Esophagus (tissue), 2 donors: ENCODE measurements around the gene CCDC106. TPM values are rescaled to one million over a fixed set of nuclear protein-coding genes. Genes with fewer than 3 reads are reported as not detected.

Source experiments
- H3K27ac ChIP-seq, 2 donors: one replicate each; pipeline ENCODE4 v1.5.1; 2013; ENCODE audit warnings: low read depth in 2 of 2, mild to moderate bottlenecking in 2 of 2, inconsistent platforms in 1 of 2, low read length in 1 of 2, moderate library complexity in 1 of 2
- H3K27me3 ChIP-seq, 2 donors: one replicate each; pipeline ENCODE4 v1.6.1; 2013; ENCODE audit warnings: low read length in 2 of 2, control low read depth in 1 of 2, mild to moderate bottlenecking in 1 of 2; ENCODE audit not compliant: insufficient read depth in 2 of 2, control insufficient read depth in 1 of 2
- H3K36me3 ChIP-seq, 2 donors: one replicate each; pipeline ENCODE4 v1.6.1; 2013; ENCODE audit warnings: low read length in 1 of 2; ENCODE audit not compliant: control insufficient read depth in 2 of 2, insufficient read depth in 2 of 2
- H3K4me1 ChIP-seq, 2 donors: one replicate each; pipeline ENCODE4 v1.6.1; 2013; ENCODE audit warnings: low read length in 1 of 2; ENCODE audit not compliant: control insufficient read depth in 2 of 2, insufficient read depth in 2 of 2
- H3K4me3 ChIP-seq, 2 donors: one replicate each; pipeline ENCODE4 v1.5.1; 2013; ENCODE audit warnings: low read length in 2 of 2, mild to moderate bottlenecking in 2 of 2, low read depth in 1 of 2, moderate library complexity in 1 of 2
- H3K9me3 ChIP-seq, 2 donors: one replicate each; pipeline ENCODE4 v1.6.1; 2013; ENCODE audit warnings: mild to moderate bottlenecking in 2 of 2, low read depth in 1 of 2, low read length in 1 of 2, moderate library complexity in 1 of 2; ENCODE audit not compliant: control insufficient read depth in 2 of 2, insufficient read depth in 1 of 2
- WGBS, 2 donors: extraction: QIAGEN DNeasy Blood & Tissue Kit; methylation state at CpG; one replicate each; pipeline ENCODE4 v1.1.7; 2013; 5-methylcytosine and 5-hydroxymethylcytosine counted together
- polyA plus RNA-seq, 2 donors: library from polyadenylated mRNA; stranded (reverse); fragments of 200-250 nt; gene quantifications; one replicate each; pipeline ENCODE4 v1.2.3, GENCODE V29; 2013
- donor health status: healthy with polysubstance abuse.
- donor health status: Bipolar disorder and iron deficiency.

Gene CCDC106
- polyA plus RNA-seq, 2 donors = 5.6 to 9.1 TPM

- Histone ChIP-seq H3K4me3 (no peak overlapping the region), H3K36me3 (peaks cover 11 to 73% of the 10 kb centered on the region in 2 donors), H3K4me1 (peaks cover 0 to 12% of the 10 kb centered on the region in 2 donors), H3K27me3 (no peaks in the 10 kb centered on the region), H3K27ac (no peak overlapping the region), H3K9me3 (no peaks in the 10 kb centered on the region)
- WGBS, 2 donors = 85 to 88% methylated on average over 29 of the region's 29 CpGs
Observed at GRCh38 chr19:55686311-55687050, 38.5 kb downstream of the CCDC106 start.

- H3K9me3 ChIP-seq = no peaks in the 10 kb centered on the region
- no peaks in the 10 kb centered on the region for H3K27me3 ChIP-seq
- H3K36me3 ChIP-seq = peaks cover 11 to 82% of the 10 kb centered on the region in 2 donors
- 85 to 89% methylated on average over 22 of the region's 22 CpGs for WGBS, 2 donors
- H3K27ac ChIP-seq = no peak overlapping the region
- peaks cover 0 to 12% of the 10 kb centered on the region in 2 donors for H3K4me1 ChIP-seq
- H3K4me3 ChIP-seq = no peak overlapping the region
Observed at GRCh38 chr19:55687281-55688201, 39.5 kb downstream of the CCDC106 start.

- Histone ChIP-seq H3K9me3 (no peaks in the 10 kb centered on the region), H3K27me3 (no peaks in the 10 kb centered on the region), H3K4me3 (no peak overlapping the region), H3K4me1 (peaks cover 0 to 12% of the 10 kb centered on the region in 2 donors), H3K27ac (no peak overlapping the region), H3K36me3 (peaks cover 14 to 86% of the 10 kb centered on the region in 2 donors)
- WGBS, 2 donors = 59 to 61% methylated on average over 24 to 27 of the region's 27 CpGs
Observed at GRCh38 chr19:55688422-55689218, 40.6 kb downstream of the CCDC106 start.

GRCh38 chr19:55689411-55690108 is 41.5 kb downstream of the CCDC106 start:
- Histone ChIP-seq H3K9me3 (no peaks in the 10 kb centered on the region), H3K36me3 (peaks cover 17 to 88% of the 10 kb centered on the region in 2 donors), H3K27ac (no peak overlapping the region), H3K4me1 (peaks cover 0 to 12% of the 10 kb centered on the region in 2 donors), H3K4me3 (no peak overlapping the region), H3K27me3 (no peaks in the 10 kb centered on the region)
- WGBS, 2 donors = 92 to 94% methylated on average over 35 of the region's 35 CpGs

- Histone ChIP-seq H3K4me3 (no peak overlapping the region), H3K9me3 (no peaks in the 10 kb centered on the region), H3K36me3 (peaks cover 24 to 87% of the 10 kb centered on the region in 2 donors), H3K27me3 (no peaks in the 10 kb centered on the region), H3K27ac (no peak overlapping the region), H3K4me1 (peaks cover 0 to 9% of the 10 kb centered on the region in 2 donors)
- 92 to 95% methylated on average over 24 to 25 of the region's 25 CpGs for WGBS, 2 donors
Observed at GRCh38 chr19:55690109-55690768, 42.2 kb downstream of the CCDC106 start.

- Histone ChIP-seq H3K4me3 (no peak overlapping the region), H3K4me1 (peaks cover 0 to 8% of the 10 kb centered on the region in 2 donors), H3K36me3 (peaks cover 20 to 85% of the 10 kb centered on the region in 2 donors), H3K9me3 (no peaks in the 10 kb centered on the region), H3K27ac (no peak overlapping the region), H3K27me3 (no peaks in the 10 kb centered on the region)
- 94% methylated on average over 31 of the region's 31 CpGs for WGBS, 2 donors
Observed at GRCh38 chr19:55690769-55691545, 42.9 kb downstream of the CCDC106 start.

- H3K36me3 ChIP-seq = peaks cover 20 to 85% of the 10 kb centered on the region in 2 donors
- H3K27me3 ChIP-seq = no peaks in the 10 kb centered on the region
- 94% methylated on average over 27 to 31 of the region's 31 CpGs for WGBS, 2 donors
- peaks cover 0 to 8% of the 10 kb centered on the region in 2 donors for H3K4me1 ChIP-seq
- H3K27ac ChIP-seq = no peak overlapping the region
- no peaks in the 10 kb centered on the region for H3K9me3 ChIP-seq
- H3K4me3 ChIP-seq = no peak overlapping the region
Observed at GRCh38 chr19:55691561-55692481, 43.8 kb downstream of the CCDC106 start.
